Left colon (tissue), 2 donors: ENCODE measurements around the gene TPST1. TPM values are rescaled to one million over a fixed set of nuclear protein-coding genes. Genes with fewer than 3 reads are reported as not detected.
"Not testable (repeated sequence)": the region's sequence is repeated elsewhere in the genome, so short reads cannot be mapped to it uniquely, and the experiment has no call there.

Experiments used
- ATAC-seq: fragments of 200-7000 bp; cut with Tn5 transposase; one replicate; pipeline ENCODE4 v1.9.1; 2020; ENCODE audit warnings: mild to moderate bottlenecking, moderate library complexity
- DNase-seq, 2 donors: peaks; one replicate each; pipeline ENCODE4 v3.0.0-alpha.2; 2020
- intact Hi-C, 2 donors: fragments of 100-400 bp; cut with DNase I in 1 of 2; cut with micrococcal nuclease in 1 of 2; formaldehyde crosslinking; loops; one replicate each; pipeline versions ENCODE4 v1.11.2 to v1.14.0; 2022; cut with DNase I, micrococcal nuclease
- total RNA-seq, 2 donors: library from RNA; stranded (reverse); fragmentation: NEBNext Ultra II Directional; extraction: Animal tissue kit (Norgen Biotek cat#: 25700); gene quantifications; one replicate each; pipeline ENCODE4 v1.2.1, GENCODE V29; 2021
- donor health status: DM: no; HTN: no; CAD: no.
- donor health status: DM: yes; HTN: yes; CAD: no.

The TPST1 gene
- total RNA-seq, 2 donors from 2014 or later, result 4.7 TPM

GRCh38 chr7:66313886-66314568, 108.9 kb downstream of the TPST1 start:
- ATAC-seq, result no peak
- intact Hi-C loops, result no loop called here
- DNase-seq, result no peak

- DNase-seq (no peak), ATAC-seq (no peak)
- intact Hi-C loops, result no loop called here
These were observed 110.1 kb downstream of the TPST1 start for GRCh38 chr7:66315192-66315591.

- DNase-seq (no peak), ATAC-seq (no peak)
- intact Hi-C loops, result no loop called here
These were observed 114.4 kb downstream of the TPST1 start for GRCh38 chr7:66319407-66319979.

DNA sequence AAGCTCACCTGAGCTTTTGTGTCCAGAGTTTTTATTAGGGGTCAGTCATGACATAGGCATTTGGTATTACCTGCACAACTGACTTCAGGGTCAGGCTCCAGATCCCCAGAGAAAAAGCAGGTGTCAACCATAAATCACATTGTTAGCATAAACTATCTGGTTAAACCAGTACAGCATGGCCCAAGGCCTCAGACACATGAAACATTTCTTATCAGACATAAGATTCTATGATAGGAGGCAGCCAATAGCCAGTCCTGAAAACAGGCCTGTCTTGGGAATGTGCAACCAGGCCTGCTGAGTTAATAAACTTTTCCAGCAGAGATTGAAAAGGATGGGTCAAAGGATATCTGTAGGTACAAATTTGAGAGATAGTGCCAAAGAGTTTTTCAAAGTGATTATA, 116.1 kb downstream of the TPST1 start:
- ATAC-seq, result peak; percentile 37
- DNase-seq, result no peak
- intact Hi-C loops, result no loop called here

DNA sequence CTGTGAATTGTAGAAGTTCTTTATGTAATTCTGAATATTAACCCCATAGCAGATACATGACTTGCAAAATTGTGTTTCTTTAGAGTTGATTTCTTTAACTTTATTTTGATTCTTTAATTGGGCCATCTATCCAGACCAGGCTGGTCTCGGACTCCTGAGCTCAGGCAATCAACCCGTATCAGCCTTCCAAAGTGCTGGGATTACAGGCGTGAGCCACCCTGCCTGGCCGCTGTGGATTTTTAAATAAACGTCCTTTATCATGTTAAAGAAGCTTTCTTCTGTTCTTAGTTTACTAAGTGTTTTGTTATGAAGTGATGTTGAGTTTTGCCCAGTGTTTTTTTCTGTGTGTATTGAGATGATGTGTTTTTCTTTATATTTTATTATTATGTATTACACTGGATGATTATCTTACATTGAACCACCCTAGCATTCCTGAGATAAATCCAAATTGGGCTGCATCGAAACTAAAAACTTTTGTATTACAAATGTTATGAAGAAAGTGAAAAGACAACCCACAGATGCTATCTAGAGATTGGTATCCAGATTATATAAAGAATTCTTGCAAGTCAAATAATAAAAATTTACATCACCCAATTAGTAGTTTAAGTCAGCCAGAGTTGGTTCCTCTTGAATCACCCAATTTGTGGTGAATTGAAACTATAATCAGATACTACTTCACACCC, 118.1 kb downstream of the TPST1 start:
- intact Hi-C loops, result no loop called here
- ATAC-seq, result no peak
- no peak for DNase-seq

DNA sequence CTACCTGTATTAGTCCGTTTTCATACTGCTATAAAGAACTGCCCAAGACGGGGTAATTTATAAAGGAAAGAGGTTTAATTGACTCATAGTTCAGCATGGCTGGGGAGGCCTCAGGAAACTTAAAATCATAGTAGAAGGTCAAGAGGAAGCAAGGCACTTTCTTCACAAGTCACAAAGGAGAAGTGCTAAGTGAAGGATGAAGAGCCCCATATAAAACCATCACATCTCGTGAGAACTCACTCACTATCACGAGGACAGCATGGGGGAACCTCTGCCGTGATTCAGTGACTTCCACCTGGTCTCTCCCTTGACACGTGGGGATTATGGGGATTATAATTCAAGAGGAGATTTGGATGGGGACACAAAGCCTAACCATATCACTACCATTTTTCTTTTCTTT, 119.9 kb downstream of the TPST1 start:
- DNase-seq, ATAC-seq, intact Hi-C loops: not testable (repeated sequence)

- ATAC-seq (no peak), DNase-seq (no peak)
- intact Hi-C loops, result no loop called here
These were observed 121.5 kb downstream of the TPST1 start for GRCh38 chr7:66326501-66327215.

GRCh38 chr7:66330961-66331360, 125.8 kb downstream of the TPST1 start:
- ATAC-seq, result no peak
- peak; percentile 16 to 29 for DNase-seq
- intact Hi-C loops, result no loop called here

GRCh38 chr7:66331883-66332282, 126.7 kb downstream of the TPST1 start:
- ATAC-seq, result no peak
- no peak for DNase-seq
- intact Hi-C loops, result no loop called here

GRCh38 chr7:66333443-66333842, 128.3 kb downstream of the TPST1 start:
- ATAC-seq, result no peak
- intact Hi-C loops, result no loop called here
- DNase-seq, result no peak

DNA sequence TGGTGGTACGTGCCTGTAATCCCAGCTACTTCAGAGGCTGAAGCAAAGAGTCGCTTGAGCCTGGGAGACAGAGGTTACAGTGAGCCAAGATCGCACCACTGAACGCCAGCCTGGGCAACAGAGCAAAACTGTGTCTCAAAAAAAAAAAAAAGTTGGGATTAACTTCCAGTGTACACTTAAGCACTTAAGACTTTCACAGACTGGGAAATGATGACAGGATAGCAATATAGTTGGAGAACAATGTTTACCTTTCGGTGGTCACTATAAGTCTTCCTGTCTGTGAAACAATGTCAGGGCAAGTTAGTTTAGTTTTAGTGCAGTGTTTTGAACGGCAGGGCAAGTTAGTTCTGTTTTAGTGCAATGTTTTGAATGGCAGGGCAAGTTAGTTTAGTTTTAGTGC, 130.2 kb downstream of the TPST1 start:
- no peak for ATAC-seq
- intact Hi-C loops, result no loop called here
- DNase-seq, result no peak

GRCh38 chr7:66336760-66337159, 131.6 kb downstream of the TPST1 start:
- DNase-seq (no peak), ATAC-seq (no peak)
- intact Hi-C loops, result no loop called here

GRCh38 chr7:66339141-66339540, 134.0 kb downstream of the TPST1 start:
- intact Hi-C loops, result no loop called here
- no peak for DNase-seq
- ATAC-seq, result no peak

DNA sequence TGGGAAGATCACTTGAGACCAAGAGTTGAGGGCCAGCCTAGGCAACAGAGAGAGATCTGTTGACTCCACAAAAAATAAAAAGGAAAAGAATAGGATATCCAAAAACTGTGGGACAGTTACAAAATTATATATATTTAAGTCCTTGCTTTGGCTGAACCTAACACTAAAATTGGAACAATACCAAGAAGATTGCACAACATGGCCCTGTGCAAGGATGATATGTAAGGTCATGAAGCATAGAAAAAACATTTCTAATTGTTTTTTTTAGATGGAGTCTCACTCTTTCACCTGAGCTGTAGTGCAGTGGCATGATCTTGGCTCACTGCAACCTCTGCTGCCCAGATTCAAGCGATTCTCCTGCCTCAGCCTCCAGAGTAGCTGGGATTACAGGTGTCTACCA, 139.0 kb downstream of the TPST1 start:
- DNase-seq (no peak), ATAC-seq (no peak)
- intact Hi-C loops, result no loop called here

DNA sequence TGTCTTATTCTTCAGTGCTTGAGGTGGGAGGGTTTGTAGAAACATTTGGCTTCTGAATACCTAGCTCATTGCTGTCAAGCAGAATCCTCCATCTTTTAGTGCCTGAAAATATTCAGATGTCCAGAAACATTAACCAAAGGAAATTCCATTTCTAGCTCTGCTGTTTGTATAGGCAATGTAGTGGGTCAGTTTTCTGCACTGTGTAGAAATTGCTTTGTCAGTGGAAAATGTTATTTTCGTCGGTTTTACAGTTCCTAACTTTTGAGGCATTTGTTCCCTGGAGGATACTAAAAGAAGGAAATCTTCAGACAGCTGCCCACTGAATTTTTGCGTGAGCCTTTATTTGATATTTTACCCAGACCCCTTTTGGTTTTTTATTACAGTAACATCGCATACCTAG, 143.4 kb downstream of the TPST1 start:
- intact Hi-C loops, result no loop called here
- no peak for DNase-seq
- no peak for ATAC-seq

DNA sequence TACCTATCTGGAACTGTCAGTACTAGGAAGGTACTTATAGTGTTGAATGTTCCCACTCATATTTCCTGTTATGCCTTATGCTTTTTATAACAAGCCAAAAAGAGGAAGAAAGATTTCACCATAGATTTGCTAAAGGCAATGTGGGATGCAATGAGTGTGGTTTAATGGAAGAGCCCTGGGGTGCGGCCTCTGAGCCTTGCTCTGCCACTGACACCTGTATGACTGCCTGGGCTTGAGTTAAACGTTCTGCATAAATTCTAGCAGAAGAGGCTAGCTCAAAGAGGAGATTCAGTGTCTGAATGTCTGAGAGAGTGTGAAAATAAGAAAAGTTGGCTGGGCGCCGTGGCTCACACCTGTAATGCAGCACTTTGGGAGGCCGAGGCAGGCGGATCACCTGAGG, 143.8 kb downstream of the TPST1 start:
- intact Hi-C loops, result no loop called here
- ATAC-seq (peak; percentile 49), DNase-seq (no peak)

DNA sequence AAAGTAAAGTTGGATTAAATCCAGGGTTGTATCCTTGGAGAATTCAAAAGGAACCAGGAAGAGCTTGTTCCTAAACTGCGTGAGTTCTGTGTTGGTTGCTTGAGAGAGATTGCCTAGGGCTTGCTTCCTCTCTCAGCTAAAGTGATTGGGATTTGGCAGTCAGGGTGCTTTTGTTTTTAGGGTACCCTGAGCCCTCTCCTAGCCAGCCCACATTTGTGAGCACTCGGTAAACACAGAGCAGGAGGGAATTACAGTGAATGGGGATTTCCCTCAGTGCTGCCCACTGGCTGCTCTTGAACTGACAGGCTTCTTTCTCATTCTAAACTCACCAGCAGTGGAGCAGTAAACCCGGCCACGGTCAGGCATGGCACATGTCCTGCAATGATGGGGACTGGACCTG, 146.9 kb downstream of the TPST1 start:
- peak; percentile 67 for ATAC-seq
- peak in 1 of 2 donors; percentile 20 for DNase-seq

GRCh38 chr7:66353547-66353946, 148.4 kb downstream of the TPST1 start:
- intact Hi-C loops, result no loop called here
- DNase-seq, result no peak
- no peak for ATAC-seq

More for the DNA sequence above, 146.9 kb downstream of the TPST1 start:
- intact Hi-C loops, result no loop called here

DNA sequence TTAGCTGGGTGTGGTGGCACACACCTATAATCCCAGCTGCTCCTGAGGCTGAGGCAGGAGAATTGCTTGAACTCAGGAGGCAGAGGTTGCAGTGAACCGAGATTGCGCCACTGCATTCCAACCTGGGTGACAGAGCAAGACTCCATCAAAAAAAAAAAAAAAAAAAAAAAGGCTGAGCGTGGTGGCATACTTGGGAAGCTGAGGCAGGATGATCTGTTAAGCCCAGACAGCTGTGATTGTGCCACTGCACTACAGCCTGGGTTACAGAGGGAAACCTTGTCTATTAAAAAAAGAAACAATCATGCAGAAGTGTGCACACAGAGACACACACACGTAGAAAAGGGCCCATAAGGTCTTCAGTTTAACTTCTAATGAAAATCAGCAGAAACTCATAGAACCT, 150.6 kb downstream of the TPST1 start:
- no peak for DNase-seq
- intact Hi-C loops, result no loop called here
- peak; percentile 31 for ATAC-seq

DNA sequence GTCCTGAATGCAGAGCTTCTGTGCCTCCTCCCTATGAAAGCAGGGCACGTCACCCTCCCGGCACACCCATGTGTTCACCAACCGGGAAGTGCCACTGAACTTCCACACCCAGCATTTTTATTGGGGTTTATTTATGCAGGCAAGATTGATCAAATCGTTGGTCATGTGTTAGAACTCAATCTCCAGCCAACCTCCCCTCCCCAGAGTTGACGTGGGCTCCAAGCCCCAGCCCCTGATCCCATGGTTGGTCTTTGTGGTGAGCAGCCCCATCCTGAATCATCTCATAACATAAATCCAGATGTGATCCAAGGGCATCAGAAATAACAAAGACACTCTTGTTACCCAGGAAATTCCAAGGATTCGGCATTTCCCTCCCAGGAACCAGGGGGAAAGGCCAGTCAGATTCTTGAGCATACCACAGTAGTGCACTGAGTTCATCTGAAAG, 151.2 kb downstream of the TPST1 start:
- peak; percentile 89 for ATAC-seq
- peak; percentile 35 to 49 for DNase-seq
- intact Hi-C loops, result no loop called here
